Measurements from ENCODE around the gene ANKZF1. TPM values are rescaled to one million over a fixed set of nuclear protein-coding genes. Genes with fewer than 3 reads are reported as not detected.

Gene ANKZF1
- total and polyA plus RNA-seq, 10 of the 15 experiments (the other 5 are each of a cell fraction or from before 2014, with no cell fraction given), result 3.1 to 104 (median 35.0) TPM

DNA sequence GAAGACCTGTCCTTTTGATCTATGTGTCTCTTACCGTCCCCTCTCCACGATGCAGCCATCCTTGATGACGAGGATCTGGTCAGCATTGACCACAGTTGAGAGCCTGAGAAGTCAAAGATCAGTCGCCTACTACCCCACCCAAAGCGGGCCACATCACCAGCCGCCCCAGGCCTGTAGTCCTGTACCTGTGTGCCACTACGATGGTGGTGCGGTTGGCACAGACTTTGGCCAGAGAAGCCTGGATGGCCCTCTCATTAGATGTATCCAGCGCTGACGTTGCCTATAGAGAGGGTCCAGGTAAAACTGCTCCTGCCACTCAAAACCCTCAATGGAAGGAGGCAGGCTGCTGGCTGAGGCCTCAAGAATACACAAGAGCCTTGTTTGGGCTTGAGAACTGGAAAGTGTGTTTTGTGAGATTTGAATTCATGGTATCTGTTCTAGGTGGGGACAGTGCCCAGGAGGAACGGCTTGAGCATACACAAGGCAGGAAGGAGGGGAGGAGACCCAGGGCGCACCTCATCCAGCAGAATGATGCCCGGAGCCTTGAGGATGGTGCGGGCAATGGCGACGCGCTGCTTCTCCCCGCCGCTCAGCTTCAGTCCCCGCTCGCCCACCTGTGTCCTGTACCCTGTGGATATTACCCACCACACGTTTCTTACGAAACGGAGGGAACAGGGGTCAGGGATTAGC, 19.3 kb upstream of the ANKZF1 start:
- no peak for DNase-seq (ENCODE audit: low read depth, low spot score)
- in situ Hi-C loops (cut with MboI), result no loop called here
- Histone ChIP-seq H3K27me3 (replicated peaks in 1 of 2; ENCODE audit: control insufficient read depth in 2 of 2, insufficient read depth in 2 of 2, low read length in 1 of 2) (no peaks in the 10 kb centered on the region), H3K4me1 (ENCODE audit: control insufficient read depth, insufficient read depth, low read length) (peaks cover 8% of the 10 kb centered on the region), H2AFZ (ENCODE audit: control insufficient read depth, low read depth, low read length) (no peak overlapping the region), H3K4me2 (ENCODE audit: control insufficient read depth, insufficient read depth) (no peak overlapping the region), H4K20me1 (ENCODE audit: control insufficient read depth, insufficient read depth) (no peaks in the 10 kb centered on the region), H3K36me3 (ENCODE audit: control insufficient read depth in 2 of 2, insufficient read depth in 2 of 2, low read length in 1 of 2) (peaks cover 0 to 12% of the 10 kb centered on the region in 2 experiments; a peak in 3 of 4 replicates), H3K79me2 (ENCODE audit: control insufficient read depth, insufficient read depth, low read length) (no peaks in the 10 kb centered on the region; the same call in 1 of the 2 replicates), H3K27ac (ENCODE audit: control insufficient read depth, insufficient read depth) (no peak overlapping the region), H3K9ac (ENCODE audit: control insufficient read depth, insufficient read depth, low read length) (no peak overlapping the region), H3K4me3 (no peak overlapping the region), H3K9me3 (replicated peaks; ENCODE audit: control insufficient read depth, insufficient read depth, low read length) (no peaks in the 10 kb centered on the region)
- no TSS peak for BruUV-seq (replicated peaks)
- ChIA-PET CTCF (interaction anchor here (0.6 kb wide), 1 partner anchor 67 kb away, joined by 3 read pairs; no protein-coding TSS in a partner anchor), RAD21 (ENCODE audit: unreplicated experiment) (interaction anchor here (1.9 kb wide), 1 partner anchor 34 kb away, joined by 5 read pairs; the partner anchor contains the start of gene CNPPD1), SMC1A (ENCODE audit: uncharacterized antibody, unreplicated experiment) (no interaction called here), POLR2A (interaction anchor here (0.5 to 1.0 kb wide), 2 partner anchors 19 to 34 kb away, joined by 4 read pairs; partner anchors contain the start of gene CNPPD1)
- 97% methylated on average over 24 of the region's 24 CpGs for WGBS (ENCODE audit: insufficient coverage, insufficient replicate concordance, low lambda C conversion rate, missing lambda C conversion rate)
- intact Hi-C loops (cut with micrococcal nuclease; ENCODE audit: unreplicated experiment), result no loop called here
- ATAC-seq, result no peak
- FAIRE-seq, result no peak
- TF ChIP-seq, protein P1, sequence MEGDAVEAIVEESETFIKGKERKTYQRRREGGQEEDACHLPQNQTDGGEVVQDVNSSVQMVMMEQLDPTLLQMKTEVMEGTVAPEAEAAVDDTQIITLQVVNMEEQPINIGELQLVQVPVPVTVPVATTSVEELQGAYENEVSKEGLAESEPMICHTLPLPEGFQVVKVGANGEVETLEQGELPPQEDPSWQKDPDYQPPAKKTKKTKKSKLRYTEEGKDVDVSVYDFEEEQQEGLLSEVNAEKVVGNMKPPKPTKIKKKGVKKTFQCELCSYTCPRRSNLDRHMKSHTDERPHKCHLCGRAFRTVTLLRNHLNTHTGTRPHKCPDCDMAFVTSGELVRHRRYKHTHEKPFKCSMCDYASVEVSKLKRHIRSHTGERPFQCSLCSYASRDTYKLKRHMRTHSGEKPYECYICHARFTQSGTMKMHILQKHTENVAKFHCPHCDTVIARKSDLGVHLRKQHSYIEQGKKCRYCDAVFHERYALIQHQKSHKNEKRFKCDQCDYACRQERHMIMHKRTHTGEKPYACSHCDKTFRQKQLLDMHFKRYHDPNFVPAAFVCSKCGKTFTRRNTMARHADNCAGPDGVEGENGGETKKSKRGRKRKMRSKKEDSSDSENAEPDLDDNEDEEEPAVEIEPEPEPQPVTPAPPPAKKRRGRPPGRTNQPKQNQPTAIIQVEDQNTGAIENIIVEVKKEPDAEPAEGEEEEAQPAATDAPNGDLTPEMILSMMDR (IDR thresholded peaks at IDR 0.05 in 2 of 3, conservative IDR thresholded peaks at IDR 0.05 in 1 of 3; ENCODE audit: control insufficient read depth in 2 of 3, extremely low read depth in 1 of 3, insufficient read depth in 1 of 3, low read depth in 3 of 3, low read length in 3 of 3), result no peak
- peak; percentile 25; the same call in 1 of the 2 replicates for TF ChIP-seq POLR2A (IDR thresholded peaks at IDR 0.05; ENCODE audit: low read depth, low read length)
